ENCODE measurements around the gene UHRF1.

The UHRF1 gene

DNA sequence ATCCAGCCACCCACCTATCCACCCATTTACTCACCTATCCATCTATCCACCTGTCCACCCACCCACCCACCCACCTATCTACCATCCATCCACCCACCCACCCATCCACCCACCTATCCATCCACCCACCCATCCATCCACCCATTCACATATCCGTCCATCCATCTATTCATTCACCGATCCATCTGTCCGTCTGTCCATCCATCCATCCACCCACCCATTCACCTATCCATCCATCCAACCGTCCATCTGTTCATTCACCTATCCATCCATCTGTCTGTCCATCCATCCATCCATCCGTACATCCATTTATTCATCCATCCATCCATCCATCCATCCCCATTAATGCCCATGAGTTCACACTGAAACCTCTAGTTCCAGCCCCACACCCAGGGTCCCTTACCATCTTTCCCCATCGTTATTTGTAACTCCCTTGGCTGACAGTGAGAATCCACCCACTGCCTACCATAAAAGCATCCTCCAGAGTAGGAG is 90.9 kb downstream of the UHRF1 start:
- peaks cover 43% of the 10 kb centered on the region for H3K36me3 Mint-ChIP-seq
- H3K4me3 Mint-ChIP-seq = no peak overlapping the region
- H3K27me3 Mint-ChIP-seq = no peaks in the 10 kb centered on the region
- no peak for ATAC-seq
- no peak overlapping the region for H3K27ac Mint-ChIP-seq
- no peaks in the 10 kb centered on the region for H3K9me3 Mint-ChIP-seq
- H3K4me1 Mint-ChIP-seq = peaks cover 59% of the 10 kb centered on the region

DNA sequence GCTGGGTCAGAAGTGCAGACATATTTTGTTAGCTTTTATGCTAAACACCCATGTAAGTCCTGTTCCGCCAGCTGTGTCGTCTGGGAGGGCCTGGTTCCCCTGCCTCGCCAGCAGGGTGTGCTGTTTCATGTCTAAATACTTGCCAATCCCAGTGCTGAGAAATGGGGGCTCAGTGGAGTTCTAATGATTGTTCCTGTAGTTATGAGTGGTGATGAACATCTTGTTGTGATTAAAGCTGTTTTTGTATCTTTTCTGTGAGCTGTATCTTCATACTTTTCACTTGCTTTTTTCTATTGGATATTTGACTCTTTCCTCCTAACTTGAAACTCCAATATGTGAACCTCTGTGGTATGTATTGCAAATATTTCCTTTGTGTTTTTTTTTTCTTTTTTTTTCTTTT is 92.3 kb downstream of the UHRF1 start:
- no peaks in the 10 kb centered on the region for H3K9me3 Mint-ChIP-seq
- H3K27ac Mint-ChIP-seq = no peak overlapping the region
- no peak overlapping the region for H3K4me3 Mint-ChIP-seq
- H3K36me3 Mint-ChIP-seq = peaks cover 38% of the 10 kb centered on the region
- H3K4me1 Mint-ChIP-seq = peaks cover 50% of the 10 kb centered on the region
- no peak for ATAC-seq
- no peaks in the 10 kb centered on the region for H3K27me3 Mint-ChIP-seq

DNA sequence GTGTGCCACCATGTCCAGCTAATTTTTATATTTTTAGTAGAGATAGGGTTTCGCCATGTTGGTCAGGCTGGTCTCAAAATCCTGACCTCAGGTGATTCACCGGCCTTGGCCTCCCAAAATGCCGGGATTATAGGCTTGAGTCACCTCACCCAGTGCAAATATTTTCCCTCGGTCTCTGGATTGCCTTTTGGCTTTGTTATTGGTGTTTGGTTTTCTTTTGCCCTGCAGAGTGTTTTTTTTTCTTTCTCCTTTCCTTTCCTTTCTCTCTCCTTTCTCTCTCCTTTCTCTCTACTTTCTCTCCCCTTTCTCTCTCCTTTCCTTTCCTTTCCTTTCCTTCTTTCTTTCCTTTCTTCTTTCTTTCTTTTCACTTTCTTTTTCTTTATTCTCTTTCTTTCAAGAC is 92.8 kb downstream of the UHRF1 start:
- no peaks in the 10 kb centered on the region for H3K27me3 Mint-ChIP-seq
- ATAC-seq = no peak
- no peak overlapping the region for H3K27ac Mint-ChIP-seq
- H3K4me1 Mint-ChIP-seq = peaks cover 45% of the 10 kb centered on the region
- H3K9me3 Mint-ChIP-seq = no peaks in the 10 kb centered on the region
- H3K4me3 Mint-ChIP-seq = no peak overlapping the region
- peaks cover 38% of the 10 kb centered on the region for H3K36me3 Mint-ChIP-seq

DNA sequence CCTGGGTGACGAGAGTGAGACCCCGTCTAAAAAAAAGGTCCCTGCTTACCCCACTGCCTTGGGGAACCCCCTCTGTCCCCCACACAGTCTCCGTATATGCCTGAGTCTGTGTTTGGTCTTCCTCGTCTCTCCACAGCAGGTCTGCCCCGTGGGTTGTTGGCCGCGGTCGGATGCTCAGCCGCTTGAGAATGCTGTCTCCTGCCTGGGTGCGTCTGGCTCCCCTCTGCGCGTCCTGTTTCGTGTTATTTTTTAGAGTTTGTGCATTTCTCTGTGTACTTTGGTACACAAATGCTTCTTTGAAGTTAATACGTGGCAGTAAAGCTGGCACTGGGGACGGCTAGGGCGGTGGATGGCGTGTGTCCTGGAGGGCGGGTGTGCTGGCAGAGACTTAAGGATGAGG is 94.5 kb downstream of the UHRF1 start:
- Mint-ChIP-seq H3K36me3 (peaks cover 43% of the 10 kb centered on the region), H3K4me1 (peaks cover 36% of the 10 kb centered on the region), H3K9me3 (no peaks in the 10 kb centered on the region), H3K27me3 (no peaks in the 10 kb centered on the region), H3K4me3 (no peak overlapping the region), H3K27ac (no peak overlapping the region)
- ATAC-seq = no peak

DNA sequence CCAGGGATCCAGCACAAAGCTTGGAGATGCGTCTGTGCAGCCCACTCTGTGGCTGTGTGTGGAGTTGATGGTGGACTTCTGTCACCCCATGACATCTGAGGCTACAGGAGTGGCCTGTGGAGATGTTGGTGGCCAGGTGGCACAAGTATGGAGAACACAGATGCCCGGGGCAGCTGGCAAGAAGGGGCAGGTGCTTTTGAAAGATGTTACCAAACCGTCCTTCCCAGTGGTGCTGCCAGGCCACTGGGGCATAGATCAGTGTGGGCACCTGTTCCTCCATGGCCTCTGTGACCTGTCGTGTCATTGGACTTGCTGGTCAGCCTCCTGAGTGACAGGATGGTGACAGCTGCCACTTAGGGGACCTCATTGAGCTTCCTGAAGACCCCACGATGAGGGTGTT is 95.8 kb downstream of the UHRF1 start:
- Mint-ChIP-seq H3K9me3 (no peaks in the 10 kb centered on the region), H3K4me1 (peaks cover 27% of the 10 kb centered on the region), H3K27me3 (no peaks in the 10 kb centered on the region), H3K4me3 (no peak overlapping the region), H3K36me3 (peaks cover 34% of the 10 kb centered on the region), H3K27ac (no peak overlapping the region)
- ATAC-seq = no peak

DNA sequence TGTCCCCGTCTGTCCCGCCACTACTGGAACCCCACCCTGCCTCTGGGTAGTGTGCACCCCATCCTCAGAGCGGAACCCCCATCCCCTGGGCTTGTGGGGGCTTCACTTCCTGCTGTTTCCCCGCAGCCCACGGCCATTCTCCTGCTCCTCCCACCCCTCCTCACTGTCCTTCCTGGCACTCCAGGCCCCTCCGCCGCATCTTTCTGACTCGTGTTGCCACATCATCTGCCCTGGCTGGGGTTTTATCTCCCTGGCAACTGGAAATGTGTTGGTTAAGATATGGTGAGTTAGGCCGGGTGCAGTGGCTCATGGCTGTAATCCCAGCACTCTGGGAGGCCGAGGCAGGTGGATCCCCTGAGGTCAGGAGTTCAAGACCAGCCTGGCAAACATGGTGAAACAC is 96.9 kb downstream of the UHRF1 start:
- Mint-ChIP-seq H3K4me3 (no peak overlapping the region), H3K9me3 (no peaks in the 10 kb centered on the region), H3K36me3 (peaks cover 26% of the 10 kb centered on the region), H3K4me1 (peaks cover 19% of the 10 kb centered on the region), H3K27me3 (no peaks in the 10 kb centered on the region), H3K27ac (no peak overlapping the region)
- no peak for ATAC-seq

DNA sequence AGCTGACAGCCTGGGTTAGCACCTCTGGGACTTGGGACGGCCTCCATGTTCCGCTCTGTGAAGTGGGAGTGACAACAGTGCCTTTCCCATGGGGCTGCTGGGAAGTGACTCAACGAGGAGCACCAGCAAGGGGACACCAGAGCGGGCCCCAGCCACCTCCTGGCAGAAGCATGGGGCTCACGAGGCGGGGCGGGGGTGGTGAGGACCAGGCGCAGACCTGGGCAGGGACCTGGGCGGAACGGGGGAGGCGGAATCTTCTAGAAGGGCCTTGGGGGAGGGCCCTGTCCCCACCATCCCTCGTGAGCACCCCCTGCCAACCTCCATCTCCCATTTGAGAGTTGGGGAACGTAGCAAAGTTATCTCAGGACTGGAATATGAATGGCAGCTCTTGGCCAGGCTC is 97.5 kb downstream of the UHRF1 start:
- H3K27me3 Mint-ChIP-seq = no peaks in the 10 kb centered on the region
- no peak overlapping the region for H3K27ac Mint-ChIP-seq
- peaks cover 26% of the 10 kb centered on the region for H3K36me3 Mint-ChIP-seq
- H3K9me3 Mint-ChIP-seq = no peaks in the 10 kb centered on the region
- H3K4me3 Mint-ChIP-seq = no peak overlapping the region
- H3K4me1 Mint-ChIP-seq = peaks cover 13% of the 10 kb centered on the region
- ATAC-seq = no peak
